Right lobe of liver (tissue), 4 donors: ENCODE measurements around the gene UBXN1.

Experiments used
- POLR2A ChIP-seq: fragments of 450-650 bp; IDR thresholded peaks from one replicate; pipeline ENCODE4 v1.6.1; 2017; ENCODE audit warnings: antibody characterized with exemption, mild to moderate bottlenecking
- TF ChIP-seq, protein P1 (sequence below), 4 donors: fragments of 200-600 bp in 3 of 4; fragments of 450-650 bp in 1 of 4; IDR thresholded peaks; one replicate each; pipeline versions ENCODE4 v1.5.1 to v1.8.0; 2016 to 2022; ENCODE audit warnings: antibody characterized with exemption in 4 of 4, mild to moderate bottlenecking in 2 of 4
- donor health status: DM: no; HTN: no; CAD: no.
- donor health status: DM: no; HTN: no; CAD: no.
- donor health status: DM: no; HTN: yes; CAD: no.

DNA sequence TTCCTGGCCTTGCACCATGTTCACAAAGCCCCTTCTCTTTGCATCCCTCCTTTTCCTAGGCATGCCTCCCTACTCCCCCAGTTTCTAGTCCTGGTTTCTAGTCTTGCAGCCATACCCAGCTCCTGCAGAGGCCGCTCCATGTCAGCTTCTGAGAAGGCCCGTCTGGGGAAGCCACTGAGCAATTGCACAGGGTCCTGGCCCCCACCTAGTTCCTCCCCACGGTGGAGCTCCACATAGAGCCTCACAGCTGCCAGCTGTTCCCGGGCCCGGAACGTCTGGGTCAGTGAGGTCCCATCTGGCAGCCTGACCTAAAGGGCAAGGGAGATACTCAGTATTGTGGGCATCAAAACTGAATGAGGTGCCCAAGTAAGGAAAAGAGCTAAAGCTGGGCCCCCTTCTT, 2.2 kb downstream of the UBXN1 start:
- TF ChIP-seq, protein P1, sequence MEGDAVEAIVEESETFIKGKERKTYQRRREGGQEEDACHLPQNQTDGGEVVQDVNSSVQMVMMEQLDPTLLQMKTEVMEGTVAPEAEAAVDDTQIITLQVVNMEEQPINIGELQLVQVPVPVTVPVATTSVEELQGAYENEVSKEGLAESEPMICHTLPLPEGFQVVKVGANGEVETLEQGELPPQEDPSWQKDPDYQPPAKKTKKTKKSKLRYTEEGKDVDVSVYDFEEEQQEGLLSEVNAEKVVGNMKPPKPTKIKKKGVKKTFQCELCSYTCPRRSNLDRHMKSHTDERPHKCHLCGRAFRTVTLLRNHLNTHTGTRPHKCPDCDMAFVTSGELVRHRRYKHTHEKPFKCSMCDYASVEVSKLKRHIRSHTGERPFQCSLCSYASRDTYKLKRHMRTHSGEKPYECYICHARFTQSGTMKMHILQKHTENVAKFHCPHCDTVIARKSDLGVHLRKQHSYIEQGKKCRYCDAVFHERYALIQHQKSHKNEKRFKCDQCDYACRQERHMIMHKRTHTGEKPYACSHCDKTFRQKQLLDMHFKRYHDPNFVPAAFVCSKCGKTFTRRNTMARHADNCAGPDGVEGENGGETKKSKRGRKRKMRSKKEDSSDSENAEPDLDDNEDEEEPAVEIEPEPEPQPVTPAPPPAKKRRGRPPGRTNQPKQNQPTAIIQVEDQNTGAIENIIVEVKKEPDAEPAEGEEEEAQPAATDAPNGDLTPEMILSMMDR (IDR thresholded peaks at IDR 0.05): no peak
- no peak for TF ChIP-seq POLR2A
